Pons (tissue), 1 donor: ENCODE measurements around the gene AGBL1.

Source experiments
- DNase-seq: peaks from one replicate; pipeline ENCODE4 v3.0.0-alpha.2; 2016; ENCODE audit warnings: low spot score

AGBL1 gene

GRCh38 chr15:86829245-86829644 lies 749.6 kb downstream of the AGBL1 start:
- no peak for DNase-seq

DNA sequence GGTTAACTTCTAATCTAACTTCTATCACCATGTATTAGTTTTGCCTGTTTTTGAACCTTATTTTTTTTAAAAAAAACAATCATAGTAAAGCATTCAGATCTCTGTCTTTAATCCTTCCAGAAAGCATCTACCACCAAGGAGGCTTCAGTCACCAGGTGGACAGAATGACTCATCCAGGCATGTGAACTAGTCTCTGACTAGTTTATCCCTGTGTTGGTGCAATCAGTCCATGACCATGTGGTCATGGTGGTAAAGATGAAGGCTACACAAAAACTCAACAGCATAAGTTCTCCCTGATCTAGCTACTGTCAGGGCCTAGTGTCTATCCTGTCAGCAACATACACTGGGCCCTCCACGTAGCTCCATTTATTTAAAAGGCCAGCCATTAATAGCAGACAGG lies 750.6 kb downstream of the AGBL1 start:
- DNase-seq = no peak

- no peak for DNase-seq
Measured at GRCh38 chr15:86833595-86833994, 753.9 kb downstream of the AGBL1 start.

DNA sequence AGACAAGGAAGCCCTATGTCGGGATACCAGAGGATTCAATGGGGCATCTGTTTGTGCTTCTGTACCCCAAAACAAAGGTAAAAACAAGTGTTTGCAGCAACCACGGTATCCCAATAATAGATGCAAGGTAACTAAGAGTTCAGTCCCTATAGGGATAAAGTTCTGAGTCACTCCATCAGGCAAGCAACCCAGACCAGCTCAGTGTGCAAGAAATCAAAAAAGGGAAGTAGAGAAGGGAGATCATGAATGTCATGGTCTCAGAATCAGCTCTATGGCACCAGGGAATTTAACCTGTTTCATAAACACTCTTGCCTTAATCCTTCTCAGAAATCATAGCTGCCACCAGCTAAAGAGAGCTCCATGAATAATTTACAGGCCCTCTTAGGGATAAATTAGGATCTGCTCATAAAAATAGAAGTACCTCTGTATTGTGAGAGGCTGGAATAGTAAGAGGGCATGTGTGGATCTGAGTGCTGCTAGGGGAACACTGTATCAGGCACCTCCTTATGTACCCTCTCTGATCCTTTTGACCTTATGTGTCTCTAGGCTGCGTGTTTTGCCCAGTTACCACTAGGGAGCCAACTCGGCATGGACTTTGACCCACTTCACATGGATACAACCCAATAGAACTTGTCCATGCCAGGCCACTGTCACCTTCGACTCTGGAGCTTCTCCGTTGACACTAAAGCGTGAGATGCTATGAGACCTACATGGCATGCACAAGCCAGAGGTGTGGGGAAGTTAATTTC lies 754.6 kb downstream of the AGBL1 start:
- DNase-seq = no peak

DNA sequence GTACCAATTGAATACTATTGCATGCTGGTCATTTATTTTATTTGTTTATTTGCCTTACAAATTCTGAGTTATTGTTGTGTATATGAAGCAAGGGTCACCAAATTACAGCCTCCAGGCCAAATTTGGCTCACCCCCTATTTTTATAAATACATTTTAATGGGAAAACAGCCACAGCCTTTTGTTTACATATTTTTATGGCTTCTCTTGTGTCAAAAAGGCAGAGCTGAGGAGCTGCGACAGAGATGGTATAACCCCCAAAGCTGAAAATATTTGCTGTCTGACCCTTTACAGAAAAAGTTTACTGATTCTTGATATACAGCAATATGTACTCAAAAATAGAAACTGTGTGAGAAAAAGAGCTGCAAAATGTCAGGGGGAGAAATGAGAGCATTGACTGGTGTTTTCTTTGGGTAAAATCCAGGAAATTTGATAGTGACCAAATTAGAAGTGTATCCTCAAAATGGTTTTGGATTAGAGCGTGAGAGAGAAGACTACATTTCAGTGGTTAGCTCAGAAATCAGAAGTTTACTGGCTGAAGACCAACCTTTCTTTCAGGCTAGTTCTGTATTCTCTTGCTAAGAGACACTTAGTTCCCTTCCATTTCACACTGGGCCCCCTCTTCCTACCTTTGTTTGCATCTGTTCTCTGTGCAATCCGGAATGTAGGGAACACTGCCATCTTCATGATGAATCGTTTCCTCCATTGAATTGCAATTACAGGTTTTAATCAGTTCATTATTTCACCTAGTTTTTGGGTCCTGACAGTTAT lies 757.8 kb downstream of the AGBL1 start:
- DNase-seq = peak; percentile 4

GRCh38 chr15:86839502-86839901 lies 759.8 kb downstream of the AGBL1 start:
- no peak for DNase-seq

- DNase-seq = no peak
Measured at GRCh38 chr15:86840996-86841395, 761.3 kb downstream of the AGBL1 start.

DNA sequence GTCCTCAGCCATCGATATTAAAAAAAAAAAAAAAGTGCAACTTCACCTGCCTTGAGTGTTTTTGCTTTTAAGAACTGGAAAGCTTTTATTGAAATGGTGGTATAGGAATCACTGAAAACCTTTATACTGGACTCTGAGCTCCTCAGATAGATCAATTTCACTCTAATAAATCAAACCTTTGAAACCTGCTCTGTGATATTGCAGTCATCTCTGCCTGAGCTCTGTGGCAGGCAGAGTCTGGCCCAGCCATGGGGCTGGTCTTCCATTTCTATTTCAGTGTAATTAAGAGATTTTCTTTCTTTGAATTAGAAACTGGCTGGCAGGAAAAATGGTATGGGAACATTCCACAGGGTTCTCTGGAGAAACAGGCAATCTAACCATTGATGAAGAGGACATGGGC lies 762.5 kb downstream of the AGBL1 start:
- DNase-seq = no peak

DNA sequence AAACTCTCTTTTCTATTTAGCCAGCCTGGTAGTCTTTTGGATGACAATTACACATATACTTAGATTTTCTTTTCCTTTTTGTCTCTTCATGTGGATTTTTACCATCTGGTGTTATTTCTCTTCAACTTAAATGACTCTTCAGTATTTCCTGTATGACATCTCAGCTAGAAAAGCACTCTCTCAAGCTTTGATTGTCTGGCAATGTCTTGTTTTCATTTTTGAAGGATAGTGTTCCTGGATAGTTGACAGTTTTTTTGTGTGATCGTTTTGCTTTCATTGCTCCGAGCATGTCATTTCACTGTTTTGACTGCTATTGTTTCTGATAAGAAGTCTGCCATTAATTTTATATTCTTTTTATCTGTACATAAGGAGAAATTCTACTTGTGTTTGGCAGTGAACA lies 766.4 kb downstream of the AGBL1 start:
- no peak for DNase-seq

GRCh38 chr15:86849136-86849535 lies 769.5 kb downstream of the AGBL1 start:
- peak; percentile 10 for DNase-seq

DNA sequence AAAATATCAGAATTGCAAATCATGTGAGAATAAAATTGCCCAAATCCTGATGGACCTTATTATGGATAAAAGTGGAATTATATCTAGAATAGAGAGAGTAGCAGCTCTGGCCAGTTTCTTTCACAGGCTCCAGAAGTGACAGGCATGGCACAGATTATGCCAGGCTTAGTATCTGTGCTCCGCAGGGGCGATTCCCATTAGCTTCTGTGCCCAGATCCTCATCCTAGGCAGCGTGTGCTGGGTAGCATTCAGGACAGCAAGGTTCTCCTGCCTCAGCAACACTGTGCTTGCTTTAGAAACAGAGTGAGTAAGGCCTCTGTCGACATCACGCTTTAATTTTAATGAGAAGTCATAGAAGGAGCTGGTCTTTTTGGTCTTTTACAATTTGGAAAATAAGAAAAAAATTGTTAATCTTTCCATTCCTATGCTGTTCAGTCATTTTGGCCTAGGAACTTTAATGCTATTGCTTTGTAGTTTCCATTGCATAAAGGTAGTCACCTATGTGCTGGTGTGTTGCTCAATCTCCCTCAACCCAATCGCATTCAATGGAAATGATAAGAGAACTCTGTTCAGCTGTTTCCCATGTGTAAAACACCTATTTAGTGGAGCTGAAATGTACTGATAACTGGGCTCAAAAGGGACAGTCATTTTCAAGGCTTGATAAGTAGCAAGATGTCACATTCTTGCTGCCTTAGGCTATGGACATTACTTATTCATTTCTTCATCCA lies 770.1 kb downstream of the AGBL1 start:
- DNase-seq = peak; percentile 11

DNA sequence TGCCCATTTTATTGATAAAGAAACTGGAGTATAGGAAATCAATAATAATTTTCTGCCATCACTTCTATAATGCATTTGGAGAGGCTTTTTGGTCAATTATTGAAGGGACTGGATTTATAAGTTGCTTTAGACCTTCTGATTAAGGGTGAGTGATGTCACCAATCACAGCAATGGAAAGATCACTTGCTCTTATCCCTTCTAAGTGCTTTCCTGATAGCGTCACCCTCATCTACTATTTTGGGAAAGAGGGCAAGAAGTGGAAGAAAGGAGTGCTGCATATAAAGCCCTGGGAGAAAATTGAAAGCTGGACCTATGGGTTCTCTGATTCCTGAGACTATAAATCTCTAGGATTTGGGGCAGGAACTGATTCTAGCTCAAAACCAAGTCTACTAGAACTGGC lies 771.3 kb downstream of the AGBL1 start:
- no peak for DNase-seq

DNA sequence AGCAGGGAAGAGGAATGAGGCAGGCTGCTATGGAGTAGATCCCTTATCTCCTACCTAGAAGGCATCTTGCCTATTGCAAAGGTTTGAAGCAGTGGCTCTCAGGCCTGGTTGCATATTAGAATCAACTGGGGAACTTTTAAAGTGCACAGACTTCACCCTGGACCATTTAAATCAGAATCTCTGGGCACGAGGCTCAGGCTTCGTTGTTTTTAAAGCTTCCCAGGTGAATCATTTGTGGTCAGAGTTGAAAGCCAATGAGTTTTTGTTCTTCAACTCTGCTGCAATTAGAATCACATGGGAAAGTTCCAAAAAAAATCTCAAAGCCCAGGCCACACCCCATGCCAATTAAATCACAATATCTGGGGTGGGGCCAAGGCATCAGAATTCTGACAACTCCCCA lies 773.1 kb downstream of the AGBL1 start:
- no peak for DNase-seq

DNA sequence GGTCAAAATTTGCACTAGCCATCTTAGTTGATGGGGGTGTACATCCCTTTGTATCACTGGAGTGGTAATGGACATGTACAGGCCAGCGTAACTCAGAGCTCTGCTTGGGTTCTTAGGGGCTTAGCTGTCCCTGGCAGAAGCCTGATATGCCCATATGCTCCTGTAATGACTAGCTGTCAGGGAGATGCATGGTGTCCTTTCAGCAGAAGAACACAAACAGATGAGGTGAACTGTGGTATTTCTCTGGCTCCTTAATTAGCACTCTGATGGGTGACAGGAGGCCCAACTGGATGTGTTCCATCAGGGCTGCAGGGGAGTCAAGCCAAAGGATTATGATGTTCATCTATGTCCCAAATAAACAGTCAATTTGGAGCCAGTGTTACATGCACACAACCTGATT lies 774.5 kb downstream of the AGBL1 start:
- DNase-seq = peak; percentile 8

DNA sequence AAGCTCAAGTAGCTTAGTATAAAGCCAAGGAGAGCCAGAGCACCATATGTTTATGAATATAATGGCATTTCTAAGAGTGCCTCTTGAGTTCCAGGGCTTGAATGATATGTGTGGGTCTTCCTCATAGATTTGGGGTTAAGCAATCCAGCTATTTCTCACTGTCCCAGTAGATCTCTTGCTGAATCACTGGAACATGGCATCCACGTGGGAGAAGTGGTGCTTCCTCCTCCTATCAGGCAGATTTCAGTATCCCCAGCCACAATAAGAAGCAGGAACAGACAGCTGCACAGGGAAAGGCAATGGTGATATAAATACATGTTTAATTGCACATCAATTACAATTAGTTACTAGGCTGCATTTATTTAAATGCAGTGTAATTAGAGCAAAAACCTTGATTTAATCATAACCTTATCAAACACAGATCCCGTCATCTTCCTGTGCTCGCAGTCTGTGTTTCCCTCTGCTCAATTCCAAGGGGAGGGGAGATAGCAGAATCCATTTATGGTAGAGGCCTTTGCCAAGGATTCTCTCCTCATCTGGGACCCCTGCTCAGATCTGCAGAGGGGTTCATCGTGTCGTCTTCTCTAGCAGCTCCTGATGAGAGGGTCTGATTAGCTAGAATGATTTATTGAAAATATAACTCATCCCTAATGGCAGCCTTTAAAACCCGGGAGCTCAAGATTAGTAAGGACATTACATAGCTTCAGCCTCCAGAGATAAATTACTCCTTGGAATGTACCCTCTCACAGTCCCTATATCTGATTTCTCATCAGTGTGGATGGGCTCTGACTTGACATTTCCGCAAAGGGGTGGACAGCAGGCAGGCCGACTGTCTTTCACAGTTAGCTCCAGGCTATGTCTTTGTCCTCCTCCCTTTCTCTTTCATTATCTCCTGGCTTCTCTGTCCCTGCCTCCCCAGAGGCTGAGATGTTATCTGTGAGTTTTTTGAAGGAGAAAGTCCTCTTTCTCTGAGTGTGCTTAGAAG lies 775.9 kb downstream of the AGBL1 start:
- no peak for DNase-seq

DNA sequence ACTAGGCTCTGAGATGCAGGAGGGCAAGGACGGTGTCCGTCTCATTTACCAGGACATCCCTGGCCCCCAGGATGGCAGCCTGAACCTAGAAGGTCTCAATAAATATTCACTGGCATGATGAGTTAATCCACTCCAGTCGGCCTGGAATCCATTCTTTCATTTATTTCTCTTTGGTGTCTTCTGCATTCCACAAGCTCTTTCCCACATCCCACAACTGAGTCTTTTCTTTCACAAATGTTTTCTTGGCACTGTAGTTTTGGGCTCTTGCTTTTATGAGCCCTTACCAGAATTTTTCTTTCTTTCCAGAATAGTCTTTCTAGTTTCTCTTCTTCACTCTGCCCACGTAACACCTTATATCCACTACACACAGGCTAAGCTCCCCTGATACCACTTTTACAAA lies 778.0 kb downstream of the AGBL1 start:
- DNase-seq = no peak

- DNase-seq = no peak
Measured at GRCh38 chr15:86863226-86863915, 783.7 kb downstream of the AGBL1 start.

DNA sequence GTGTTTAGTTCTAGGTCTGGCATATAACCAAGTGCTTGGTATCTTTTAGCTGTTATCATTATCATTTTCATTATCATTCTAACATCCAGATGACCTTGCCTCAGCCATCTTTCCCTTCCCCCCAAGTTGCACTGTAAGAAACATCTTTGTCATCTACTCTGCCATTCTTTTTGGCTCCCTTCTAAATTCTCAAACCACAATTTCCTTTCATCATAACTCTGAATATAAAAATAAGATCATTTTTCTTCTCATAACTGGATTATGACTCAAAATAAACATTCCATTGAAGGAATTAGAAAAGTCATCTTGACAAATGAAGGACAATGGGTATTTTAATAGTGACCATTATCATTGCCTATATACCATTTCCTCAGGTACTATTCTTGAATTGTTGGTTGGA lies 786.2 kb downstream of the AGBL1 start:
- no peak for DNase-seq

DNA sequence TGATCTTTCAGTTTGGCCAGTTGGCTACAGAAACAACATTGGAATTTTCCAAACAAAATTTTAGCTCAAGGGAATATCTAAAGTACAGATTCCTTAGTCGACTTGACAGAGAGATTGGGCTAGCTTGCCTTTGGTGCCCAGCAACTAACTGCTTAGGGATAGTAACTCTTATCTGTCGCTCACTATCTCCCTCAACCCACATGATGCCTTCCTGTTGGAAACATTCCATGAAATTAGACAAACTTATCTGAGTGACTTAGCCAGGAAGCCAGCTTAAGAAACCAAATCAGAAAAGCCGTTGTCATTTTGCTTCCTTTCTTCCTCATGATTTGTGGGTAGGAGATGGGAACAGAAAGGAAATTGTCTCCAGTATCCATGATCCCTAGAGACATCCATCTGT lies 791.2 kb downstream of the AGBL1 start:
- DNase-seq = no peak

GRCh38 chr15:86871964-86872363 lies 792.3 kb downstream of the AGBL1 start:
- no peak for DNase-seq

- DNase-seq = no peak
Measured at GRCh38 chr15:86872782-86873181, 793.1 kb downstream of the AGBL1 start.
